Mononuclear cell (primary cell): ENCODE data around the gene SLC44A5. TPM values are rescaled to one million over a fixed set of nuclear protein-coding genes. Genes with fewer than 3 reads are reported as not detected.

Experiments used
- H3K27me3 ChIP-seq: 2 replicates; pipeline ENCODE4 v1.6.0; 2011; ENCODE audit warnings: low read length, control low read depth; ENCODE audit not compliant: insufficient read depth
- H3K4me1 ChIP-seq: 2 replicates; pipeline ENCODE4 v1.5.1; 2011; ENCODE audit warnings: mild to moderate bottlenecking, low read length, control low read depth; ENCODE audit not compliant: insufficient read depth
- H3K4me3 ChIP-seq: 2 replicates; pipeline ENCODE4 v1.5.1; 2011; ENCODE audit warnings: mild to moderate bottlenecking, low read length, moderate library complexity
- H3K9me3 ChIP-seq: 2 replicates; pipeline ENCODE4 v1.5.1; 2011; ENCODE audit warnings: low read depth, mild to moderate bottlenecking, control low read depth, low read length
- total RNA-seq: library from RNA; depleted of rRNA; stranded (reverse); fragments of >200 nt; gene quantifications from one replicate; pipeline ENCODE4 v1.2.3, GENCODE V29; 2012

SLC44A5 gene
- total RNA-seq, 1 donor = 0.52 TPM

- Histone ChIP-seq H3K4me3 (no peak overlapping the region), H3K9me3 (no peaks in the 10 kb centered on the region), H3K27me3 (no peaks in the 10 kb centered on the region), H3K4me1 (no peaks in the 10 kb centered on the region)
Measured at GRCh38 chr1:75554870-75555269, 56.0 kb downstream of the SLC44A5 start.

DNA sequence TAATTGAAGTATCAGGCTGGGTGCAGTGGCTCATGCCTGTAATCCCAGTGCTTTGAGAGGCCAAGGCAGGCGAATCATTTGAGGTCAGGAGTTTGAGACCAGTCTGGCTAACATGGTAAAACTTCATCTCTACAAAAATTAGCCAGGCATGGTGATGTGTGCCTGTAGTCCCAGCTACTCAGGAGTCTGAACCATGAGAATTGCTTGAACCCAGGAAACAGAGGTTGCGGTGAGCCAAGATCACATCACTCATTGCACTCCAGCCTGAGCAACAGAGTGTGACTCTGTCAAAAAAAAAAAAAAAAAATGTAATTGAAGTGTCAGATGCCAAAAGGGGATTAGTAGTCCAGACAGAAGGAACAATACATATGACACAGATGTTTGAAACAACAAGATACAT is 56.7 kb downstream of the SLC44A5 start:
- H3K4me1 ChIP-seq = no peaks in the 10 kb centered on the region
- H3K9me3 ChIP-seq = no peaks in the 10 kb centered on the region
- no peaks in the 10 kb centered on the region for H3K27me3 ChIP-seq
- H3K4me3 ChIP-seq = no peak overlapping the region

DNA sequence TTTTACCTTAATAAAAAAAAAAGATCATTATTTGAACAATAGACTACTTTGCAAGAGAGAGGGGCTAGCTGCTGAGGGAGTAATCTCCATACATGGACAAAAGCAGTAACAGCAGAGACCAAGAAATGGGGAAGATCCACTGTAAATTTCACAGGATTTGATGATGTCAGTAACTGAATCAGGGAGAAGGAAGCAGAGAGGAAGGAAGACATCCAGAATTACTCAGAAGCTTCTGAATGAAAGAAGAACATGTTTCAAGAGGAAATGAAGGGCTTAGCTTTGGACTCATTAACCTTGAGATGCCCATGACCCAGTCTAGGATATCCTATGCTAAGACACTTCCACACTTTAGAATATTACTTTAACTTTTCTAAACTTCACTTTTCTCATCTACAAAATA is 60.4 kb downstream of the SLC44A5 start:
- no peaks in the 10 kb centered on the region for H3K4me1 ChIP-seq
- H3K27me3 ChIP-seq = no peaks in the 10 kb centered on the region
- no peak overlapping the region for H3K4me3 ChIP-seq
- no peaks in the 10 kb centered on the region for H3K9me3 ChIP-seq

GRCh38 chr1:75548721-75549480 is 62.0 kb downstream of the SLC44A5 start:
- Histone ChIP-seq H3K4me3 (no peak overlapping the region), H3K4me1 (no peaks in the 10 kb centered on the region), H3K9me3 (no peaks in the 10 kb centered on the region), H3K27me3 (no peaks in the 10 kb centered on the region)

DNA sequence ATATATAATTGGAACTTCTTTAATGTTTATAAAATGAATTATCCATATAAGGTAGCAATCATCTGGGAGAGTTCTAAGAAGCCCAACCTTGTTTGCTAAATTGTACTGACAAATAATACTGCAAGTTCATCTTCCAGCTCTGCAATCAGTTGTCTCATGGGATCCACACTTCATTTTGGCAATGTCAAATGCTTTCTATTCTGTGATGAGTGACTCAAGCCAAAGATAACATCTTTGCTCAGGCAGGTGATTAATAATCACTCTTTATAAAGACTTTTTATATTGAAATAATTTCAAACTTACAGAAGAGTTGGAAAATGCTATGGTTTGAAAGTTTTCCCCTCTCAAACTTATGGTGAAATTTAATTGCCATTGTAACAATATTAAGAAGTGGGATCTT is 67.2 kb downstream of the SLC44A5 start:
- Histone ChIP-seq H3K27me3 (no peaks in the 10 kb centered on the region), H3K4me1 (no peaks in the 10 kb centered on the region), H3K4me3 (no peak overlapping the region), H3K9me3 (no peaks in the 10 kb centered on the region)

GRCh38 chr1:75542818-75543570 is 67.9 kb downstream of the SLC44A5 start:
- no peaks in the 10 kb centered on the region for H3K9me3 ChIP-seq
- no peaks in the 10 kb centered on the region for H3K4me1 ChIP-seq
- H3K27me3 ChIP-seq = no peaks in the 10 kb centered on the region
- no peak overlapping the region for H3K4me3 ChIP-seq

DNA sequence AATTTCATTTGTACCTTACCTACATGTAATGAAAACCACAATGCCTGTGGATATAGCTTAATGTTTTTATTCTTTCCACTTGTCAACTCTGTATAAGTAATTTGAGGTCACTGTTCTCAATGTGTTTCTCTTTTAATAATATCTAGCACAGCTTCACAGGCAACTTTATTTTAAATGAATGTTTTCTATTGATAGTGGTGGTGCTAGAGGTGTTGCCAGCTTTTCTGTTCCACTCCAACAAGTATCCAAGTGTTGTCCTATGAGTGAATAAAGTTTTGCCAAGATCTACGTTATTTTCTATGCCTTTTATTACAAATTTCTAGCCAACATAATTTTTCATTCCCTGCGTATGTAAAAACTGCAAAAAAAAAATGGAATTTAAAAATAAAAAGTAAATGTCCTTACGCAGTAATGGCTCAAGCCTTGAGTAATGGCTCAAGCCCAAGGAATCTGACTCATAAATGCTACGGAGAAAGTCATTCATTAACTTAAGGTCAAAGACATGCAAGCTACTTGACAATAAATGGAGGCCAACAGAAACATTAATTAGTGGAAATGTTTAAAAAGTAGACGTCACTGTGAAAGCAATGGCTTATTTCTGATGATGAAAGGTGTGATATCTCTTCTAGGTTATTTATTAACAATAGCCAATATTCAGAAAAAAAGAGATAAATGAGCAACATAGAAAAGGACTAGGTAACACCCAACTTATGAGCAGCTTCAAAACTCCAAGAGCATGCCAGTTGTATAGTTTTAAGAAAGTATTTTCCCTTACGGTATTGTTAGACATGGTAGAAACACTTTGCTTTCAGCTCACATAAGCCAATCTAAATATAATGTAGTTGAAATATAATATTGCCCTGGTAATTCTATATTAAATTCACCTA is 71.4 kb downstream of the SLC44A5 start:
- H3K4me1 ChIP-seq = no peaks in the 10 kb centered on the region
- no peaks in the 10 kb centered on the region for H3K9me3 ChIP-seq
- H3K27me3 ChIP-seq = no peaks in the 10 kb centered on the region
- no peak overlapping the region for H3K4me3 ChIP-seq

DNA sequence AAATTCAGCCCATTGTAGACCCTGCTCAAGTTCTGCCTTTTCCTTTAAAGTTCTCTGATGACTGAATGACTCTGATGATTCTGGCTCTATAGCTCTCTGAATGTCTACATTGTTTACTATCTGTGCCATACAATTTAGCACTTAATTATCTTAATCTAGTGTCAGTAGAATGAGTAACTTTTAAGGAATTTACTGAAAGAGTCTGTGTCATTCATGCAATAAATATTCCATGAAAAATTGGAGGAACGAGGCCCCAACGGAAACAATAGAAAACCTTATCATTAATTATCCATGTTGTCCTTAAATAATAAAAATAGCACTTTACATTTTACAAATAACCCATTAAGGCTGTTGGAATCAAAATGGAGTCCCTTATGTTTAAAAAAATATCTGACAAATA is 77.8 kb downstream of the SLC44A5 start:
- no peaks in the 10 kb centered on the region for H3K9me3 ChIP-seq
- H3K4me3 ChIP-seq = no peak overlapping the region
- no peaks in the 10 kb centered on the region for H3K27me3 ChIP-seq
- no peaks in the 10 kb centered on the region for H3K4me1 ChIP-seq

DNA sequence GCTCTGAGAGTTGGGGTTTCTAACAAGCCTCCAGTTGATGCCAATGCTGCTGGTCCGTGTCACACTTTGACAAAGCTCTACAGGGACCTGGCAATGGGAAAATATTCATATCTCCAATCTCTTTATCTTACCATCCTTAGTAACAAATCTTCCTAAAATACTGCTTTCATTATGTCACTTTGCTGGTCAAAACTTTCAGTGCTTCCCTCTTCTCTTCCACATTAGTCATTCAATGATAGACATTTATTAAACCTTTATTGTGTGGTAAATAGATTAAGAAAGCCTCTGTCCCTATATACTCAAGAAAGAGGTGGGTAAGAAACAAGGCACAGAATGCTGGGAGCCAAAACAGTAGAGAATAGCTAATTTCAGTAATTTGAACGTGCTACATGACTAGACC is 79.3 kb downstream of the SLC44A5 start:
- Histone ChIP-seq H3K4me3 (no peak overlapping the region), H3K27me3 (no peaks in the 10 kb centered on the region), H3K9me3 (no peaks in the 10 kb centered on the region), H3K4me1 (no peaks in the 10 kb centered on the region)

DNA sequence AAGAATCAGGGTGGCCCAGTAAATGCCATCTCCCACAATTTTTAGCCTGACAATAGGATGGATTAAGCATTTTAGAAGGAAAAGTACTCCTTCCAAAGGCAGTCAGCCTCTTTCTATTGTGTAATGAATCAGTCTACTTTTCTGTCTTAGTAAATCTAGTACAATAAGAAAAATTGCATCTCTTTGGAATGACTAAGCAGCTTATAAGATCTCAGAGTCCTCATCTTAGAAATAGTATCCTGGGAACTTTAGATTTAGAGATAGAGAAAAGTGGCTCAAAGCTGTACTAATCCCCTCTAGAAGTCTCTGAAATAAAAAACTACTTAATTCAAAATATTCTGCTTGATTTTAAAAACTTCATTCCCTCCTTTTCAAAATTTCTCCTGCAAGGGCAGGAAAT is 81.4 kb downstream of the SLC44A5 start:
- Histone ChIP-seq H3K4me1 (no peaks in the 10 kb centered on the region), H3K9me3 (no peaks in the 10 kb centered on the region), H3K27me3 (no peaks in the 10 kb centered on the region), H3K4me3 (no peak overlapping the region)

DNA sequence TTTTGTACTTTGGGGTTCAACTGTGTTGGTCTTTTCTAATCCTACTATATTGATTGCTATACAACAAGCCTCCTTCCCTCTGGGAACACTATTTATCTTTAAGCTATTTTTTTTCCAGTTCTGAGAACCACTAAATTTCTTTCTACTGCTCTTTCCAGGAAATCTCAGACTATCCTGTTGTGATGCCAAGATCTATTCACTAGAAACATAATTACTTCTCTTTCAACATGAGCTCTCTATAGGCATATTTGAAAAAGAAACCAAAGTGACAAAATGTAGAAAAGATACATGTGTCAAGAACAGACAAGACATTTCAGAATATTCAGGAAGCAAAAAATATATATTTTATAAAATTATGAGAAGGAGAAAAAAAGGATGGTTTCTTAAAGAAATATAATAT is 82.9 kb downstream of the SLC44A5 start:
- no peaks in the 10 kb centered on the region for H3K9me3 ChIP-seq
- H3K4me1 ChIP-seq = no peaks in the 10 kb centered on the region
- H3K4me3 ChIP-seq = no peak overlapping the region
- no peaks in the 10 kb centered on the region for H3K27me3 ChIP-seq

DNA sequence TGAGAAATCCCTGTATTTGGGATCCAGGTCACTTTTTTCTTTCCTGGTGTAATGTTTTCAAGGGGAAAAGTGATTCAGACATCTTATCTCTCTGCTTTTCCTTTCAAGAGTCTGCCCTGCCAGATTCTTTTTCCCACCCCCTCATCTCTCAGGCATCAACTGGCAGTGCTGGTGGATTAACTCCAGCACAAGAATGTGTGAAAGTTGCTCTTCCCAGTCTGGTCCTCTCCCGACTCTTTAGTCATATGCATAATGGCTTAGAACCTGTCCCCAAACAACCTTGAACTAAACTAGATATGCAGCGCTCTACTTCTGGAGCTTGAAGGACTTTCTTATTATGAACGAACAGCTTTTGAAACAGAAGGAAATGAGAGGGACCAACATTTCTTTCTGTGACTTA is 88.5 kb downstream of the SLC44A5 start:
- Histone ChIP-seq H3K27me3 (no peaks in the 10 kb centered on the region), H3K9me3 (no peaks in the 10 kb centered on the region), H3K4me3 (no peak overlapping the region), H3K4me1 (no peaks in the 10 kb centered on the region)

DNA sequence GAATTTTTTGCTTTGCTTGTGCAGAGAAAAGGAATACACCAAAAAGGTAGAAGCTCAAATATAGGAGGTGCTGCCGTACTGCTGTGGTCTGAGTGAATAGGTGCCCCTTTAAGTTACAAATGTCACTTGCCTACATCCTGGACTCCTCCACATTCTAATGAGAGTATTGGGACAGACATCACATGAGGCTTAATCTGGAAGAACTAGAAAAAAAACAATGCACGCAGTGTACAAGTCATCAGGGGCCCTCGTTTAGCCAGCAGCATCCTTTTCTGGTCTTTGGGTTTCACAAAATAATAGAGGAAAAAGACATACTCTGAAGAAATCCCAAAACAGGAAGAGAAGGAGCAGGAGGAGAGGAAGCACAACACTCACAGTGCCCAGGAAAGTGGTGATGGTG is 89.3 kb downstream of the SLC44A5 start:
- no peaks in the 10 kb centered on the region for H3K9me3 ChIP-seq
- no peak overlapping the region for H3K4me3 ChIP-seq
- H3K4me1 ChIP-seq = no peaks in the 10 kb centered on the region
- no peaks in the 10 kb centered on the region for H3K27me3 ChIP-seq

GRCh38 chr1:75520862-75521475 is 89.9 kb downstream of the SLC44A5 start:
- H3K4me1 ChIP-seq = no peaks in the 10 kb centered on the region
- no peak overlapping the region for H3K4me3 ChIP-seq
- H3K27me3 ChIP-seq = no peaks in the 10 kb centered on the region
- H3K9me3 ChIP-seq = no peaks in the 10 kb centered on the region
